ENCODE results near the gene ZNF408.
"Not testable (repeated sequence)": the region's sequence is repeated elsewhere in the genome, so short reads cannot be mapped to it uniquely, and the experiment has no call there.

Gene ZNF408

DNA sequence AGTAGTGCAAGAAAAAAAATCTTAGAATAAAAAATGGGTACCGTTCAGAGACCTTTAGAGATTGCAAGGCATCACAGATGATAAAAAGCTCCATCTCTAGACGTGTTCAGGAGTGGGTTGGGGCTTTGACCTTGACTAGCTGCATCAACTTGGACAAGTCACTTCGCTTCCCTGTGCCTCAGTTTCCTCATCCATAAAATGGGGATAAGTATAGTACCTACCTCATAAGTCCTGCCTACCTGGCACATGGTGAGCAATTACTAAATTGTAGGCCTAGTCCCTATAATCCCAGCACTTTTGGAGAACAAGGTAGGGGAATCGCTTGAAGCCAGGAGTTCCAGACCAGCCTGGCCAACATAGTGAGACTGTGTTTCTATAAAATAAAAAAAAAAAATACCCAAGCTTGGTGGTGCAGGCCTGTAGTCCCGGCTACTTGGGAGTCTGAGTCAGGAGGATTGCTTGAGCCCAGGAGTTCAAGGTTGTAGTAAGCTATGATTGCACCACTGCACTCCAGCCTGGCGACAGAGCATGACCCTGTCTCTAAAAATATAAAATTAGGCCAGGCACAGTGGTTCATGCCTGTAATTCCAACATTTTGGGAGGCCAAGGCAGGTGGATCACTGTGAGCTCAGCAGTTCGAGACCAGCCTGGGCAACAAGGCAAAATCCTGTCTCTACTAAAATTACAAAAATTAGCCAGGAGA lies 12.2 kb downstream of the ZNF408 start:
- no peak for DNase-seq (ENCODE audit: extremely low read depth, low read depth)
- TF ChIP-seq CTCF (IDR thresholded peaks at IDR 0.05; ENCODE audit: low read depth, low read length) = no peak

DNA sequence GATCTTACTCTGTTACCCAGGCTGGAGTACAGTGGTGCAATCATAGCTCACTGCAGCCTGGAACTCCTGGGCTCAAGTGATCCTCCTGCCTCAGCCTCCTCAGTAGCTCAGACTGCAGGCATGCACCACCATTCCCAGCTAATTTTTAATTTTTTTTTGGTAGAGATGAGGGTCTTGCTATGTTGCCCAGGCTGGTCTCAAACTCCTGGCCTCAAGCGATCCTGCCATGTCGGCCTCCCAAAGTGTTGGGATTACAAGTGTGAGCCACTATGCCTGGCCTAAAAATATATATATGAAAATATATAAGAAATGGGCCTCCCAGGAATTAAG lies 17.0 kb downstream of the ZNF408 start:
- not testable (repeated sequence) for DNase-seq (ENCODE audit: extremely low read depth, low read depth)

GRCh38 chr11:46718155-46719019 lies 17.6 kb downstream of the ZNF408 start:
- DNase-seq (ENCODE audit: extremely low read depth, low read depth) = no peak
- TF ChIP-seq CTCF (IDR thresholded peaks at IDR 0.05; ENCODE audit: low read depth, low read length) = no peak

GRCh38 chr11:46719048-46719542 lies 18.3 kb downstream of the ZNF408 start, which contains the start of gene F2:
Gene F2, plus strand, starts transcription at chr11:46719213. Its CDS starts 23 bp downstream, at chr11:46719236.
- TF ChIP-seq CTCF (IDR thresholded peaks at IDR 0.05; ENCODE audit: low read depth, low read length) = no peak
- DNase-seq (ENCODE audit: extremely low read depth, low read depth) = no peak

GRCh38 chr11:46719543-46720218 lies 18.9 kb downstream of the ZNF408 start:
- no peak for DNase-seq (ENCODE audit: extremely low read depth, low read depth)
- no peak for TF ChIP-seq CTCF (IDR thresholded peaks at IDR 0.05; ENCODE audit: low read depth, low read length)

DNA sequence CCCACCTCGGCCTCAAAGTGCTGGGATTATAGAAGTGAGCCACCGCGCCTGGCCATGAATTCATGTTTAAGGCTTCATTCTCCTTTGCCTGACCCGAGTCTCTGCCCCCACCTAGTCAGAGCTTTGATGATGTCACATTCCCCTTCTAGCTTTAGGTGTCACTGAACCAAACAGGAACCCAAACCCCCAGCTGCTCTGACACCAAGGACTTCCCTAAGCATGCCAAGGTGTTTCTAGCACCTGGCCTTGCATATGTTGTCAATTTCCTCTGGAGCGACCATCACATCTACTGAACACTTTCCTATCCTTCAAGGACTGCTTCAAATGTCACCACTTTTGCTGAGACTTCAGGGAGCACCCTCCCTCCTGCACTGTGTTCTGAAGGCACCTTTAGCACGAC lies 20.5 kb downstream of the ZNF408 start:
- no peak for TF ChIP-seq CTCF (IDR thresholded peaks at IDR 0.05; ENCODE audit: low read depth, low read length)
- DNase-seq (ENCODE audit: extremely low read depth, low read depth) = no peak

- no peak for DNase-seq (ENCODE audit: extremely low read depth, low read depth)
- no peak for TF ChIP-seq CTCF (IDR thresholded peaks at IDR 0.05; ENCODE audit: low read depth, low read length)
Observed at GRCh38 chr11:46722566-46723358, 21.9 kb downstream of the ZNF408 start.

Measured in AG09319 (cell line).